GM23248 (cell line): ENCODE results near the gene RAI14. TPM values are rescaled to one million over a fixed set of nuclear protein-coding genes. Genes with fewer than 3 reads are reported as not detected.

Experiments used
- DNase-seq: peaks from one replicate; pipeline ENCODE4 v3.0.0-alpha.2; 2015
- H2AFZ ChIP-seq: fragments of 200-600 bp; sonication (generic); 2 replicates; pipeline ENCODE4 v1.6.1; 2016; ENCODE audit warnings: antibody characterized with exemption
- H3F3A ChIP-seq: fragments of 200-600 bp; sonication (generic); 2 replicates; pipeline ENCODE4 v1.6.1; 2016; ENCODE audit warnings: mild to moderate bottlenecking, antibody characterized with exemption, mixed run types; ENCODE audit not compliant: insufficient read depth
- H3K27ac ChIP-seq: fragments of 200-600 bp; sonication (generic); 2 replicates; pipeline ENCODE4 v1.5.1; 2016; ENCODE audit warnings: mild to moderate bottlenecking
- H3K27me3 ChIP-seq: fragments of 200-600 bp; sonication (generic); replicated peaks from 2 replicates; pipeline ENCODE4 v1.6.1; 2016; ENCODE audit warnings: mild to moderate bottlenecking; ENCODE audit not compliant: insufficient read depth
- H3K36me3 ChIP-seq: fragments of 200-600 bp; sonication (generic); 2 replicates; pipeline ENCODE4 v1.6.1; 2016; ENCODE audit warnings: low read depth, mild to moderate bottlenecking
- H3K4me1 ChIP-seq: fragments of 200-600 bp; sonication (generic); 2 replicates; pipeline ENCODE4 v1.6.1; 2016; ENCODE audit warnings: mild to moderate bottlenecking; ENCODE audit not compliant: insufficient read depth
- H3K4me2 ChIP-seq: fragments of 200-600 bp; sonication (generic); one replicate; pipeline ENCODE4 v1.6.1; 2016; ENCODE audit warnings: mild to moderate bottlenecking; ENCODE audit not compliant: unreplicated experiment
- H3K4me3 ChIP-seq: fragments of 200-600 bp; sonication (generic); 2 replicates; pipeline ENCODE4 v1.5.1; 2016; ENCODE audit warnings: mild to moderate bottlenecking
- H3K79me2 ChIP-seq: fragments of 200-600 bp; sonication (generic); 2 replicates; pipeline ENCODE4 v1.6.1; 2016; ENCODE audit warnings: mild to moderate bottlenecking; ENCODE audit not compliant: insufficient read depth
- H3K9ac ChIP-seq: fragments of 200-600 bp; sonication (generic); 2 replicates; pipeline ENCODE4 v1.6.1; 2016; ENCODE audit warnings: mild to moderate bottlenecking
- H3K9me2 ChIP-seq: fragments of 200-600 bp; sonication (generic); 2 replicates; pipeline ENCODE4 v1.6.1; 2016; ENCODE audit warnings: mixed run types, mild to moderate bottlenecking, moderate library complexity; ENCODE audit not compliant: insufficient read depth
- H3K9me3 ChIP-seq: fragments of 200-600 bp; sonication (generic); one replicate; pipeline ENCODE4 v1.6.1; 2017; ENCODE audit warnings: low read depth
- H4K20me1 ChIP-seq: fragments of 200-600 bp; sonication (generic); 2 replicates; pipeline ENCODE4 v1.6.0; 2016; ENCODE audit not compliant: insufficient read depth
- EZH2 ChIP-seq: fragments of 200-600 bp; sonication (generic); IDR thresholded peaks from 2 replicates; pipeline ENCODE4 v1.6.1; 2018; ENCODE audit warnings: antibody characterized with exemption, mild to moderate bottlenecking; ENCODE audit not compliant: insufficient read depth, poor library complexity, severe bottlenecking
- EZH2phosphoT487 ChIP-seq: fragments of 200-600 bp; sonication (generic); IDR thresholded peaks from 2 replicates; pipeline ENCODE4 v1.6.1; 2018; ENCODE audit warnings: antibody characterized with exemption, moderate library complexity, mild to moderate bottlenecking, low read depth; ENCODE audit not compliant: insufficient read depth
- WGBS, 2 experiments: methylation state at CpG; one replicate each; pipeline ENCODE4 v1.1.6; 2015 to 2017; ENCODE audit warnings: low lambda C conversion rate in 2 of 2, low coverage in 1 of 2; ENCODE audit errors: missing lambda C conversion rate in 2 of 2; 5-methylcytosine and 5-hydroxymethylcytosine counted together
- in situ Hi-C: fragments of 300-500 bp; cut with MboI; formaldehyde crosslinking; loops from 2 replicates; pipeline ENCODE4 v1.15.0; 2020
- polyA plus RNA-seq: library from polyadenylated mRNA; unstranded; fragments of >200 nt; fragmentation: Nextera tagmentation; extraction: Ambion mirVana; gene quantifications from 2 replicates; pipeline ENCODE4 v1.2.1, GENCODE V29; 2016
- total RNA-seq: library from RNA; depleted of rRNA; stranded (reverse); fragments of >200 nt; shearing (Covaris generic); gene quantifications from 2 replicates; pipeline ENCODE4 v1.2.3, GENCODE V29; 2014

The RAI14 gene
- total and polyA plus RNA-seq, 2 experiments from 2014 or later, result 116 to 124 TPM

- H3K4me2 ChIP-seq, result no peak overlapping the region
- H4K20me1 ChIP-seq, result no peaks in the 10 kb centered on the region
- no peak overlapping the region for H3K9ac ChIP-seq
- H3K9me2 ChIP-seq, result no peaks in the 10 kb centered on the region
- no peak for DNase-seq
- H3K4me3 ChIP-seq, result no peak overlapping the region
- no peaks in the 10 kb centered on the region for H3K9me3 ChIP-seq
- H3K27ac ChIP-seq, result 0 out of 2 replicates have a peak overlapping the region, but pooled peaks have one; percentile 79
- no peaks in the 10 kb centered on the region for H3K79me2 ChIP-seq
- no peak for TF ChIP-seq EZH2phosphoT487
- peaks cover 38% of the 10 kb centered on the region for H3F3A ChIP-seq
- H3K36me3 ChIP-seq, result no peaks in the 10 kb centered on the region
- H3K27me3 ChIP-seq, result no peaks in the 10 kb centered on the region
- H3K4me1 ChIP-seq, result peaks cover 26% of the 10 kb centered on the region
- in situ Hi-C loops, result no loop called here
- 0 out of 2 replicates have a peak overlapping the region, but pooled peaks have one; percentile 8 for H2AFZ ChIP-seq
Observed at GRCh38 chr5:34610546-34610945, 45.6 kb upstream of the RAI14 start.

GRCh38 chr5:34611464-34612415, 44.4 kb upstream of the RAI14 start:
- TF ChIP-seq EZH2phosphoT487 (no peak), EZH2 (no peak)
- H3K4me2 ChIP-seq, result no peak overlapping the region
- no peaks in the 10 kb centered on the region for H3K9me3 ChIP-seq
- WGBS, 2 experiments, result 97% methylated on average over 9 of the region's 9 CpGs
- H3K27me3 ChIP-seq, result no peaks in the 10 kb centered on the region
- in situ Hi-C loops, result no loop called here
- H3K79me2 ChIP-seq, result no peaks in the 10 kb centered on the region
- H2AFZ ChIP-seq, result no peak overlapping the region
- peaks cover 26% of the 10 kb centered on the region for H3K4me1 ChIP-seq
- H4K20me1 ChIP-seq, result no peaks in the 10 kb centered on the region
- DNase-seq, result no peak
- H3K4me3 ChIP-seq, result no peak overlapping the region
- H3F3A ChIP-seq, result peaks cover 38% of the 10 kb centered on the region
- H3K27ac ChIP-seq, result no peak overlapping the region
- no peaks in the 10 kb centered on the region for H3K36me3 ChIP-seq
- no peaks in the 10 kb centered on the region for H3K9me2 ChIP-seq
- no peak overlapping the region for H3K9ac ChIP-seq

- no peak overlapping the region for H3K27ac ChIP-seq
- H3K9me3 ChIP-seq, result no peaks in the 10 kb centered on the region
- H2AFZ ChIP-seq, result no peak overlapping the region
- H3F3A ChIP-seq, result peaks cover 14% of the 10 kb centered on the region
- in situ Hi-C loops, result no loop called here
- H4K20me1 ChIP-seq, result no peaks in the 10 kb centered on the region
- H3K9ac ChIP-seq, result no peak overlapping the region
- no peaks in the 10 kb centered on the region for H3K27me3 ChIP-seq
- no peak overlapping the region for H3K4me2 ChIP-seq
- 97 to 100% methylated on average over 1 of the region's 1 CpG for WGBS, 2 experiments
- DNase-seq, result no peak
- no peaks in the 10 kb centered on the region for H3K36me3 ChIP-seq
- H3K9me2 ChIP-seq, result no peaks in the 10 kb centered on the region
- peaks cover 22% of the 10 kb centered on the region for H3K4me1 ChIP-seq
- no peak overlapping the region for H3K4me3 ChIP-seq
- TF ChIP-seq EZH2 (no peak), EZH2phosphoT487 (no peak)
- H3K79me2 ChIP-seq, result no peaks in the 10 kb centered on the region
Observed at GRCh38 chr5:34616651-34617050, 39.5 kb upstream of the RAI14 start.

DNA sequence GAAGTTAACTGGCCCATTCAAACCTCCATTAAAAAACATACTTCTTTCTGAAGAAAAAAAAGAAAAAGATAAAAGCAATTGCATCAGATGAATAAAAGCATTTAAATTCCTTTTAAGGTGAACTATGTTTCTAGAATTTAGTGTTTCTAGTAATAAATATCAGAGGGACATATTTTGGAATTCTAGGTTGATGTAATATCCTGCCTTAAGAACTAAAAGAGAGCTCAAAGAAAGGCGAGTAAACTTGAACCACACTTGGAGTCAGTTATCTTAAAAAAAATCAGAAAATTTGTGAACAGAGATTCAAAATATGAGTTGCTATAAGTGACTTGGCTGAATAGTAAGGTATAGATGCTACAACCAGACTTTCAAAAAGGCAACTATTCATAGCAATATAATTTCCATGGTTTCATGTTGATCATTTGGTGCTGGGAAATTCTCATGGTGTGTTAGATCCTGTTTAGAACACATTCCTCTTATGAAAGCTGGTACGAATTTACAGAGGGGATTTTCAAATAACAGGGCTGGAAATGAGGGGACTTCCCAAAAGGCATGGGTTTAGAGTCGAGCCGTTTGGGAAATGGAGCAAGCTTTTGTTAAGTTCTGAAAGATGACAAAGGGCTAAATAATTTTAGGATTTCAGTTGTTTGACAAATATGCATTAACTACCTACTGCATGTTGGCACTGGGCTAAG, 37.6 kb upstream of the RAI14 start:
- Histone ChIP-seq H3K9me2 (no peaks in the 10 kb centered on the region), H3K4me3 (no peak overlapping the region), H3K4me2 (no peak overlapping the region), H3K4me1 (peaks cover 37% of the 10 kb centered on the region), H3K9ac (no peak overlapping the region), H3K79me2 (no peaks in the 10 kb centered on the region), H3K27me3 (no peaks in the 10 kb centered on the region), H3K9me3 (no peaks in the 10 kb centered on the region), H3F3A (peaks cover 28% of the 10 kb centered on the region), H3K36me3 (no peaks in the 10 kb centered on the region), H3K27ac (no peak overlapping the region), H4K20me1 (no peaks in the 10 kb centered on the region), H2AFZ (peak overlapping the region; percentile 55)
- in situ Hi-C loops, result no loop called here
- no peak for TF ChIP-seq EZH2
- no peak for TF ChIP-seq EZH2phosphoT487
- 47 to 48% methylated on average over 4 of the region's 4 CpGs for WGBS, 2 experiments
- DNase-seq, result no peak
